Neuronal stem cell (in vitro differentiated cells): ENCODE results near the gene NR4A3.
"Not testable (repeated sequence)": the region's sequence is repeated elsewhere in the genome, so short reads cannot be mapped to it uniquely, and the experiment has no call there.

ENCODE experiments used
- DNase-seq: peaks from one replicate; pipeline ENCODE4 v3.0.0-alpha.2; 2013; ENCODE audit warnings: low spot score
- H2AFZ ChIP-seq: one replicate; pipeline ENCODE4 v1.6.1; 2013; ENCODE audit warnings: mild to moderate bottlenecking, low read length, inconsistent platforms
- H2AK5ac ChIP-seq: 2 replicates; pipeline ENCODE4 v1.6.1; 2013; ENCODE audit warnings: low read depth, mild to moderate bottlenecking, inconsistent platforms, low read length, moderate library complexity, mixed read lengths
- H2BK120ac ChIP-seq: 2 replicates; pipeline ENCODE4 v1.6.1; 2013; ENCODE audit warnings: low read depth, mild to moderate bottlenecking, inconsistent platforms, low read length, moderate library complexity, mixed read lengths
- H2BK12ac ChIP-seq: one replicate; pipeline ENCODE4 v1.6.1; 2013; ENCODE audit warnings: low read length, inconsistent platforms
- H2BK15ac ChIP-seq: 2 replicates; pipeline ENCODE4 v1.6.1; 2013; ENCODE audit warnings: mild to moderate bottlenecking, low read length, inconsistent platforms, mixed read lengths
- H2BK5ac ChIP-seq: one replicate; pipeline ENCODE4 v1.6.1; 2013; ENCODE audit warnings: inconsistent platforms, mild to moderate bottlenecking, low read length, moderate library complexity
- H3K14ac ChIP-seq: one replicate; pipeline ENCODE4 v1.6.1; 2013; ENCODE audit warnings: low read length, inconsistent platforms
- H3K18ac ChIP-seq: 2 replicates; pipeline ENCODE4 v1.6.1; 2013; ENCODE audit warnings: low read length, inconsistent platforms
- H3K23ac ChIP-seq: 2 replicates; pipeline ENCODE4 v1.6.1; 2013; ENCODE audit warnings: low read depth, mild to moderate bottlenecking, mixed read lengths, low read length, inconsistent platforms; ENCODE audit not compliant: poor library complexity
- H3K27ac ChIP-seq: replicated peaks from 3 replicates; pipeline ENCODE4 v1.5.1; 2013; ENCODE audit warnings: low read length, inconsistent platforms
- H3K27me3 ChIP-seq, 3 experiments: 2 replicates each; pipeline ENCODE4 v1.6.1; 2013; ENCODE audit warnings: low read length in 3 of 3, mild to moderate bottlenecking in 2 of 3, inconsistent platforms in 1 of 3, low read depth in 1 of 3, mixed read lengths in 1 of 3, moderate library complexity in 1 of 3; ENCODE audit not compliant: control insufficient read depth in 3 of 3, insufficient read depth in 3 of 3
- H3K36me3 ChIP-seq, 2 donors: replicated peaks in 1 of 2; 2 replicates each; pipeline ENCODE4 v1.6.1; 2013; ENCODE audit warnings: low read length in 2 of 2; ENCODE audit not compliant: control insufficient read depth in 2 of 2, insufficient read depth in 2 of 2
- H3K4ac ChIP-seq: 2 replicates; pipeline ENCODE4 v1.6.1; 2013; ENCODE audit warnings: inconsistent platforms, mild to moderate bottlenecking, low read length, moderate library complexity
- H3K4me1 ChIP-seq, 2 donors: 1 replicate in 1 of 2; 2 replicates in 1 of 2; pipeline ENCODE4 v1.6.1; 2013; ENCODE audit warnings: low read length in 2 of 2, low read depth in 1 of 2; ENCODE audit not compliant: control insufficient read depth in 2 of 2, insufficient read depth in 1 of 2
- H3K4me2 ChIP-seq: one replicate; pipeline ENCODE4 v1.6.1; 2013; ENCODE audit warnings: mild to moderate bottlenecking, low read length, inconsistent platforms; ENCODE audit not compliant: insufficient read depth, poor library complexity, severe bottlenecking
- H3K4me3 ChIP-seq, 2 donors: 2 replicates each; pipeline ENCODE4 v1.5.1; 2013; ENCODE audit warnings: low read length in 2 of 2, mild to moderate bottlenecking in 2 of 2, inconsistent platforms in 1 of 2, moderate library complexity in 1 of 2
- H3K79me1 ChIP-seq: one replicate; pipeline ENCODE4 v1.6.1; 2013; ENCODE audit warnings: low read depth, mild to moderate bottlenecking, inconsistent platforms, low read length, moderate library complexity
- H3K9ac ChIP-seq: one replicate; pipeline ENCODE4 v1.6.1; 2013; ENCODE audit warnings: mild to moderate bottlenecking, low read depth, low read length, inconsistent platforms; ENCODE audit not compliant: poor library complexity
- H3K9me3 ChIP-seq, 2 donors: replicated peaks in 1 of 2; 2 replicates each; pipeline versions ENCODE3 to v1.6.1; 2013; ENCODE audit warnings: low read length in 2 of 2, mild to moderate bottlenecking in 2 of 2, inconsistent platforms in 1 of 2, low read depth in 1 of 2, mixed read lengths in 1 of 2, moderate library complexity in 1 of 2; ENCODE audit not compliant: control insufficient read depth in 2 of 2, insufficient read depth in 1 of 2
- H4K8ac ChIP-seq: one replicate; pipeline ENCODE4 v1.6.1; 2013; ENCODE audit warnings: low read depth, mild to moderate bottlenecking, inconsistent platforms, low read length, moderate library complexity
- H4K91ac ChIP-seq: one replicate; pipeline ENCODE4 v1.6.1; 2013; ENCODE audit warnings: low read length, low read depth, mild to moderate bottlenecking, inconsistent platforms; ENCODE audit not compliant: poor library complexity
- WGBS, 2 donors: extraction: QIAGEN DNeasy Blood & Tissue Kit; methylation state at CpG; one replicate each; pipeline ENCODE4 v1.1.7; 2013; ENCODE audit warnings: missing lambda C conversion rate in 2 of 2, mixed read lengths in 1 of 2; ENCODE audit not compliant: insufficient read length in 2 of 2, insufficient replicate concordance in 1 of 2; ENCODE audit errors: extremely low coverage in 2 of 2; 5-methylcytosine and 5-hydroxymethylcytosine counted together

The NR4A3 gene

DNA sequence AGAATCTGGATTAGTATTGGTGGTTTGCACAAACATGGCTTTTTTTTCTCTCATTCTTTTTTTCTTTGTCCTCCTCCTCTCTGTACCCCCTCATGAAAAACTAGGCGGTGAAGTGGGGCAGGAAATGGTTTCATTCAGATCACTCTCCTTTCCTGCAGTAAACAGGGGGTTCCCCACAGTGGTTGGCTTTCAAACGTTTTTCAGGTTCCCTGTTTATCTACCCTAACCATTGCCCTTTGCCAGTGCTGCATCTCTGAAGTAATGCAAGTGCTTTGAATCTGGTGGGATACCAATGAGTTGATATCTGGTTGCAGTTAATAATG, 29.8 kb downstream of the NR4A3 start:
- H3K4me3 ChIP-seq = no peak overlapping the region
- no peak overlapping the region for H3K4me2 ChIP-seq
- no peak overlapping the region for H2AK5ac ChIP-seq
- no peaks in the 10 kb centered on the region for H3K79me1 ChIP-seq
- no peak overlapping the region for H2BK5ac ChIP-seq
- H3K4ac ChIP-seq = no peak overlapping the region
- H2AFZ ChIP-seq = no peak overlapping the region
- no CpG with 5 or more reads among the region's 2 CpGs for WGBS, 2 donors
- no peaks in the 10 kb centered on the region for H3K27me3 ChIP-seq
- no peak overlapping the region for H2BK120ac ChIP-seq
- no peak overlapping the region for H3K14ac ChIP-seq
- H2BK15ac ChIP-seq = no peak overlapping the region
- no peak overlapping the region for H4K91ac ChIP-seq
- H3K18ac ChIP-seq = no peak overlapping the region
- H3K27ac ChIP-seq = no peak overlapping the region
- H2BK12ac ChIP-seq = no peak overlapping the region
- H3K23ac ChIP-seq = no peak overlapping the region
- H3K4me1 ChIP-seq = no peaks in the 10 kb centered on the region
- no peaks in the 10 kb centered on the region for H3K9me3 ChIP-seq
- H4K8ac ChIP-seq = no peak overlapping the region
- H3K36me3 ChIP-seq = peaks cover 0 to 9% of the 10 kb centered on the region in 2 donors
- H3K9ac ChIP-seq = no peak overlapping the region
- DNase-seq = no peak

DNA sequence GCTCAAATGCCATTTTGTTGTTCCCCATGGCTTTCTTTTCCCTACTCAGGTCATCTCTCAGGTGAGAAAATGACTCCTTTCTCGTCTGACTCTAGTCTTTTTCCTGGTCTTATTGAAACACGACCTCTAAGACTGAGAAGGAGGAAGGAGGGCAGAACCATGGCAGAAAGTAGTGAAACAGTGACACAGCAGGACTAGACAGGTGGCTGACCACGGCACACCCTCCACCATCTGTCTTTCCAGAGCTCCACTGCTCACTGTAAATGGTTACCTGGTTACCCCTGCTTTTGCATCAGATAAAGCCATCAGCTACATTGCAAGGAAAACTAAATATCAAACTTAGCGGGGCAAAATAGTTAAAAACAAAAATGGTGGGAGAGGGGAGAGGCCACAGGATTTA, 30.9 kb downstream of the NR4A3 start:
- Histone ChIP-seq H2BK15ac (no peak overlapping the region), H2BK12ac (no peak overlapping the region), H4K8ac (no peak overlapping the region), H3K36me3 (peaks cover 0 to 7% of the 10 kb centered on the region in 2 donors), H3K79me1 (no peaks in the 10 kb centered on the region), H3K18ac (no peak overlapping the region), H3K27me3 (no peaks in the 10 kb centered on the region), H3K23ac (no peak overlapping the region), H4K91ac (no peak overlapping the region), H2BK5ac (no peak overlapping the region), H2AFZ (no peak overlapping the region), H3K9me3 (no peaks in the 10 kb centered on the region), H2AK5ac (no peak overlapping the region), H3K9ac (no peak overlapping the region), H3K4me2 (no peak overlapping the region), H3K4me1 (no peaks in the 10 kb centered on the region), H3K4me3 (no peak overlapping the region), H3K4ac (no peak overlapping the region), H2BK120ac (no peak overlapping the region), H3K27ac (no peak overlapping the region), H3K14ac (no peak overlapping the region)
- WGBS, 2 donors = no CpG with 5 or more reads among the region's 4 CpGs
- DNase-seq = no peak

DNA sequence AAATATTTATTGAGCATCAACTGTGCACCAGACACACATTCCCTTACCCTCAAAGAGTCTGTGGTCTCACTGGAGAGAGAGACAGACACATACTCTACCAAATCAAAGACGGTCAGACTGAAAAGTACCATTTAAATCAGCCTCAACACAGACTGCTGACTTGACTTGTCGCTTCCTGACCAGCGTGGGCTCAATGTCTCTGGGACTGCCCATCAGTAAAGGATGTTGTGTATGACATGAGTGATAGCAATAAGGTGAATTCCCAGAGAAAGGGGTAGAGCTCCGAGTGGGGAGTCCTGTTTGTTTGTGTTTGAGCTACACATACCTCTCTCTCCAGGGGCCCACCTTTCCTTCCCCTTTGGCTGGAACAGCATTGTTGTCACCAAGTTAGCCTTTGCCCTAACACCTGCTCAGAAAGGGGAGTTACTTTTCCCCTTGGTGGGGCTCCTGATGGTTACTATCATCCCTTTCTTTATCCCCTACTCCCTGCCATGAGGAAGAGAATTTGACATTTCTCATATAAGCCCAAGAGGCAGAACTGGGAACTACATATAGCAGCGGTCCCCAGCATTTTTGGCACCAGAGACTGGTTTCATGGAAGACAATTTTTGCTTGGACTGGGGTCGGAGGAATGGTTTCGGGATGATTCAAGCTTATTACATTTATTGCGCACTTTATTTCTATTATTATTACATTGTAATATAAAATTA, 33.9 kb downstream of the NR4A3 start:
- Histone ChIP-seq H3K4me2 (no peak overlapping the region), H3K9me3 (no peaks in the 10 kb centered on the region), H2AK5ac (no peak overlapping the region), H3K4ac (no peak overlapping the region), H3K4me1 (peaks cover 3 to 19% of the 10 kb centered on the region in 2 donors), H3K27ac (no peak overlapping the region), H4K91ac (no peak overlapping the region), H2AFZ (no peak overlapping the region), H3K27me3 (no peaks in the 10 kb centered on the region), H2BK5ac (no peak overlapping the region), H3K4me3 (no peak overlapping the region), H2BK120ac (no peak overlapping the region), H2BK12ac (no peak overlapping the region), H3K79me1 (no peaks in the 10 kb centered on the region), H2BK15ac (no peak overlapping the region), H3K9ac (no peak overlapping the region), H3K36me3 (no peaks in the 10 kb centered on the region), H3K14ac (no peak overlapping the region), H3K23ac (no peak overlapping the region), H4K8ac (no peak overlapping the region), H3K18ac (no peak overlapping the region)
- WGBS, 2 donors = no CpG with 5 or more reads among the region's 8 CpGs
- no peak for DNase-seq

DNA sequence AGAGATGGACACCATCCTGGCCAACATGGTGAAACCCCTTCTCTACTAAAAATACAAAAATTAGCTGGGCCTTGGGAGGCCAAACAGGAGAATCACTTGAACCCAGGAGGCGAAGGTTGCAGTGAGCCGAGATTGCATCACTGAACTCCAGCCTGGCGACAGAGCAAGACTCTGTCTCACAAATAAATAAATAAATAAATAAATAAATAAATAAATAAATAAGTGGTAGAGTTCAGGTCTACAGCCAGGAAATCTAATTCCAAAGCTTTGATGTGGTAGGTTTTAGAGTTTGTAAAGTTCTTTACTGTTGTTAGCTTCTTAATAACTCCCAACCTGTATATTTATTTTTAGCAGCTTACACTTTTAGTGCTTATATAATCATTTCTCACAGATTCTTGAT, 35.9 kb downstream of the NR4A3 start:
- not testable (repeated sequence) for H2AFZ ChIP-seq, H2BK15ac ChIP-seq, H3K4me2 ChIP-seq, H3K79me1 ChIP-seq, H3K27ac ChIP-seq, H3K9ac ChIP-seq, H2AK5ac ChIP-seq, H3K23ac ChIP-seq, H3K4ac ChIP-seq, H3K27me3 ChIP-seq, H2BK120ac ChIP-seq, DNase-seq, H3K18ac ChIP-seq, H3K9me3 ChIP-seq, H4K91ac ChIP-seq, H2BK5ac ChIP-seq, H3K14ac ChIP-seq, H3K36me3 ChIP-seq, H4K8ac ChIP-seq, H3K4me3 ChIP-seq, H2BK12ac ChIP-seq
- H3K4me1 ChIP-seq = peaks cover 3 to 22% of the 10 kb centered on the region in 2 donors
- WGBS, 2 donors = no CpG with 5 or more reads among the region's 3 CpGs
